GM12878 (cell line): ENCODE data around the gene SLC25A45. TPM values are rescaled to one million over a fixed set of nuclear protein-coding genes. Genes with fewer than 3 reads are reported as not detected.

Experiments
- BHLHE40 ChIP-seq, 2 experiments: fragments of 450-650 bp in 1 of 2; IDR thresholded peaks; 2 replicates each; pipeline ENCODE4 v1.6.1; 2011 to 2017; ENCODE audit warnings: low read depth in 2 of 2, borderline replicate concordance in 1 of 2, improper control_type of control experiment in 1 of 2, low read length in 1 of 2, mild to moderate bottlenecking in 1 of 2
- BMI1 ChIP-seq: fragments of 450-650 bp; IDR thresholded peaks from 2 replicates; pipeline ENCODE4 v1.6.1; 2016; ENCODE audit warnings: mild to moderate bottlenecking, moderate library complexity, borderline replicate concordance
- CHD2 ChIP-seq: IDR thresholded peaks from 2 replicates; pipeline ENCODE4 v1.6.1; 2011; ENCODE audit warnings: low read depth, low read length, improper control_type of control experiment, borderline replicate concordance
- E4F1 ChIP-seq: fragments of 450-650 bp; IDR thresholded peaks from 2 replicates; pipeline ENCODE4 v1.6.1; 2018; ENCODE audit warnings: borderline replicate concordance, mild to moderate bottlenecking; ENCODE audit not compliant: partially characterized antibody
- JUNB ChIP-seq: IDR thresholded peaks from 2 replicates; pipeline ENCODE4 v1.6.1; 2016; ENCODE audit warnings: antibody characterized with exemption, mild to moderate bottlenecking
- RB1 ChIP-seq: fragments of 450-650 bp; formaldehyde crosslinking; IDR thresholded peaks from 2 replicates; pipeline ENCODE4 v1.6.1; 2017; ENCODE audit warnings: mild to moderate bottlenecking, borderline replicate concordance
- SP1 ChIP-seq: IDR thresholded peaks from one replicate; pipeline ENCODE4 v1.6.1; 2011; ENCODE audit warnings: low read depth, low read length
- STAT3 ChIP-seq: IDR thresholded peaks from 2 replicates; pipeline ENCODE4 v1.6.1; 2011; ENCODE audit warnings: low read depth, low read length, improper control_type of control experiment
- USF2 ChIP-seq: IDR thresholded peaks from 2 replicates; pipeline ENCODE4 v1.6.1; 2011; ENCODE audit warnings: low read depth, low read length, improper control_type of control experiment, borderline replicate concordance
- ZNF384 ChIP-seq: IDR thresholded peaks from 2 replicates; pipeline ENCODE4 v1.6.1; 2012; ENCODE audit warnings: low read depth, mild to moderate bottlenecking, low read length, improper control_type of control experiment, borderline replicate concordance
- polyA plus RNA-seq, 11 experiments: library from polyadenylated mRNA; depleted of rRNA in 4 of 11; unstranded in 6 of 11; stranded (reverse) in 5 of 11; fragments of >200 nt; fragmentation: Nextera tagmentation in 4 of 11; fragmentation: Illumina TruSeq in 1 of 11; extraction: Ambion mirVana in 4 of 11; extraction: Trizol in 1 of 11; gene quantifications; 1 replicate in 1 of 11; 2 replicates in 10 of 11; pipeline versions ENCODE4 v1.2.1 to v1.2.3, GENCODE V29; 2011 to 2016; ENCODE audit warnings: inconsistent platforms in 2 of 11, missing spikeins in 2 of 11, low read depth in 1 of 11
- total RNA-seq, 4 experiments: library from RNA; depleted of rRNA in 3 of 4; stranded (reverse); fragments of >200 nt in 3 of 4; fragmentation: Illumina TruSeq in 1 of 4; extraction: Trizol in 1 of 4; gene quantifications; 2 replicates each; pipeline versions ENCODE4 v1.2.1 to v1.2.3, GENCODE V29; 2013 to 2021
- TF ChIP-seq, protein P1 (sequence below): fragments of 450-650 bp; IDR thresholded peaks from 2 replicates; pipeline ENCODE4 v1.6.1; 2017; ENCODE audit warnings: mild to moderate bottlenecking, moderate library complexity
- TF ChIP-seq, protein P2 (sequence below): IDR thresholded peaks from 2 replicates; pipeline ENCODE4 v1.6.1; 2012; ENCODE audit warnings: low read depth, low read length, improper control_type of control experiment
- TF ChIP-seq, protein P3 (sequence below): fragments of 450-650 bp; IDR thresholded peaks from 2 replicates; pipeline ENCODE4 v1.6.1; 2018; ENCODE audit warnings: mild to moderate bottlenecking, low read depth, moderate library complexity; ENCODE audit not compliant: partially characterized antibody
- TF ChIP-seq, protein P4 (sequence below): IDR thresholded peaks from 2 replicates; pipeline ENCODE4 v1.6.1; 2011; ENCODE audit warnings: low read depth, mild to moderate bottlenecking, low read length, moderate library complexity, borderline replicate concordance; ENCODE audit errors: extremely low read depth

Gene SLC25A45
- total and polyA plus RNA-seq, 10 of the 15 experiments (the other 5 are each of a cell fraction or from before 2014, with no cell fraction given) = 4.1 to 35.2 (median 20.3) TPM

GRCh38 chr11:65354265-65355012 lies 28.0 kb downstream of the SLC25A45 start, which contains the start of gene TIGD3 (continued):
- TF ChIP-seq, protein P1, sequence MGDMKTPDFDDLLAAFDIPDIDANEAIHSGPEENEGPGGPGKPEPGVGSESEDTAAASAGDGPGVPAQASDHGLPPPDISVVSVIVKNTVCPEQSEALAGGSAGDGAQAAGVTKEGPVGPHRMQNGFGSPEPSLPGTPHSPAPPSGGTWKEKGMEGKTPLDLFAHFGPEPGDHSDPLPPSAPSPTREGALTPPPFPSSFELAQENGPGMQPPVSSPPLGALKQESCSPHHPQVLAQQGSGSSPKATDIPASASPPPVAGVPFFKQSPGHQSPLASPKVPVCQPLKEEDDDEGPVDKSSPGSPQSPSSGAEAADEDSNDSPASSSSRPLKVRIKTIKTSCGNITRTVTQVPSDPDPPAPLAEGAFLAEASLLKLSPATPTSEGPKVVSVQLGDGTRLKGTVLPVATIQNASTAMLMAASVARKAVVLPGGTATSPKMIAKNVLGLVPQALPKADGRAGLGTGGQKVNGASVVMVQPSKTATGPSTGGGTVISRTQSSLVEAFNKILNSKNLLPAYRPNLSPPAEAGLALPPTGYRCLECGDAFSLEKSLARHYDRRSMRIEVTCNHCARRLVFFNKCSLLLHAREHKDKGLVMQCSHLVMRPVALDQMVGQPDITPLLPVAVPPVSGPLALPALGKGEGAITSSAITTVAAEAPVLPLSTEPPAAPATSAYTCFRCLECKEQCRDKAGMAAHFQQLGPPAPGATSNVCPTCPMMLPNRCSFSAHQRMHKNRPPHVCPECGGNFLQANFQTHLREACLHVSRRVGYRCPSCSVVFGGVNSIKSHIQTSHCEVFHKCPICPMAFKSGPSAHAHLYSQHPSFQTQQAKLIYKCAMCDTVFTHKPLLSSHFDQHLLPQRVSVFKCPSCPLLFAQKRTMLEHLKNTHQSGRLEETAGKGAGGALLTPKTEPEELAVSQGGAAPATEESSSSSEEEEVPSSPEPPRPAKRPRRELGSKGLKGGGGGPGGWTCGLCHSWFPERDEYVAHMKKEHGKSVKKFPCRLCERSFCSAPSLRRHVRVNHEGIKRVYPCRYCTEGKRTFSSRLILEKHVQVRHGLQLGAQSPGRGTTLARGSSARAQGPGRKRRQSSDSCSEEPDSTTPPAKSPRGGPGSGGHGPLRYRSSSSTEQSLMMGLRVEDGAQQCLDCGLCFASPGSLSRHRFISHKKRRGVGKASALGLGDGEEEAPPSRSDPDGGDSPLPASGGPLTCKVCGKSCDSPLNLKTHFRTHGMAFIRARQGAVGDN = peak; percentile 72
- TF ChIP-seq, protein P2, sequence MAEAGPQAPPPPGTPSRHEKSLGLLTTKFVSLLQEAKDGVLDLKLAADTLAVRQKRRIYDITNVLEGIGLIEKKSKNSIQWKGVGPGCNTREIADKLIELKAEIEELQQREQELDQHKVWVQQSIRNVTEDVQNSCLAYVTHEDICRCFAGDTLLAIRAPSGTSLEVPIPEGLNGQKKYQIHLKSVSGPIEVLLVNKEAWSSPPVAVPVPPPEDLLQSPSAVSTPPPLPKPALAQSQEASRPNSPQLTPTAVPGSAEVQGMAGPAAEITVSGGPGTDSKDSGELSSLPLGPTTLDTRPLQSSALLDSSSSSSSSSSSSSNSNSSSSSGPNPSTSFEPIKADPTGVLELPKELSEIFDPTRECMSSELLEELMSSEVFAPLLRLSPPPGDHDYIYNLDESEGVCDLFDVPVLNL = no peak
- TF ChIP-seq E4F1 = no peak
- TF ChIP-seq STAT3 = no peak
- no peak for TF ChIP-seq USF2
- TF ChIP-seq BHLHE40 (IDR thresholded peaks at IDR 0.05; ENCODE audit: borderline replicate concordance in 1 of 2, low read depth in 2 of 2, low read length in 1 of 2) = peak; percentile 72 to 94; a peak in 3 of 4 replicates
- no peak for TF ChIP-seq BMI1
- no peak for TF ChIP-seq RB1
- TF ChIP-seq JUNB = no peak
- TF ChIP-seq, protein P3, sequence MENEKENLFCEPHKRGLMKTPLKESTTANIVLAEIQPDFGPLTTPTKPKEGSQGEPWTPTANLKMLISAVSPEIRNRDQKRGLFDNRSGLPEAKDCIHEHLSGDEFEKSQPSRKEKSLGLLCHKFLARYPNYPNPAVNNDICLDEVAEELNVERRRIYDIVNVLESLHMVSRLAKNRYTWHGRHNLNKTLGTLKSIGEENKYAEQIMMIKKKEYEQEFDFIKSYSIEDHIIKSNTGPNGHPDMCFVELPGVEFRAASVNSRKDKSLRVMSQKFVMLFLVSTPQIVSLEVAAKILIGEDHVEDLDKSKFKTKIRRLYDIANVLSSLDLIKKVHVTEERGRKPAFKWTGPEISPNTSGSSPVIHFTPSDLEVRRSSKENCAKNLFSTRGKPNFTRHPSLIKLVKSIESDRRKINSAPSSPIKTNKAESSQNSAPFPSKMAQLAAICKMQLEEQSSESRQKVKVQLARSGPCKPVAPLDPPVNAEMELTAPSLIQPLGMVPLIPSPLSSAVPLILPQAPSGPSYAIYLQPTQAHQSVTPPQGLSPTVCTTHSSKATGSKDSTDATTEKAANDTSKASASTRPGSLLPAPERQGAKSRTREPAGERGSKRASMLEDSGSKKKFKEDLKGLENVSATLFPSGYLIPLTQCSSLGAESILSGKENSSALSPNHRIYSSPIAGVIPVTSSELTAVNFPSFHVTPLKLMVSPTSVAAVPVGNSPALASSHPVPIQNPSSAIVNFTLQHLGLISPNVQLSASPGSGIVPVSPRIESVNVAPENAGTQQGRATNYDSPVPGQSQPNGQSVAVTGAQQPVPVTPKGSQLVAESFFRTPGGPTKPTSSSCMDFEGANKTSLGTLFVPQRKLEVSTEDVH = no peak
- TF ChIP-seq ZNF384 = no peak
- peak; percentile 73; the same call in 1 of the 2 replicates for TF ChIP-seq CHD2
- peak; percentile 91 for TF ChIP-seq SP1
- TF ChIP-seq, protein P4, sequence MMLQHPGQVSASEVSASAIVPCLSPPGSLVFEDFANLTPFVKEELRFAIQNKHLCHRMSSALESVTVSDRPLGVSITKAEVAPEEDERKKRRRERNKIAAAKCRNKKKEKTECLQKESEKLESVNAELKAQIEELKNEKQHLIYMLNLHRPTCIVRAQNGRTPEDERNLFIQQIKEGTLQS = no peak
